ENCODE measurements around the gene SLC1A7.

GRCh38 chr1:53073868-53074311, 68.5 kb downstream of the SLC1A7 start:
- no peak for TF ChIP-seq CTCF (conservative IDR thresholded peaks at IDR 0.05; ENCODE audit: low read depth in 2 of 2)
- TF ChIP-seq REST (IDR thresholded peaks at IDR 0.05; ENCODE audit: unreplicated experiment): no peak
- no peak for TF ChIP-seq JUNB (IDR thresholded peaks at IDR 0.05; ENCODE audit: unreplicated experiment)
- TF ChIP-seq CREB1 (CRISPR knock-in tag; IDR thresholded peaks at IDR 0.05; ENCODE audit: low read depth): no peak
- TF ChIP-seq EZH2 (IDR thresholded peaks at IDR 0.05; ENCODE audit: low read depth, unreplicated experiment): no peak
- no peak for TF ChIP-seq POLR2AphosphoS5 (IDR thresholded peaks at IDR 0.05; ENCODE audit: low read depth)
